H1 (cell line): ENCODE measurements around the gene AIMP1. TPM values are rescaled to one million over a fixed set of nuclear protein-coding genes. Genes with fewer than 3 reads are reported as not detected.

Source experiments
- CTCF ChIA-PET: fragments of 300-600 bp; sonication (Branson Sonifier 250); formaldehyde crosslinking; loops from one replicate; lab custom pipeline; 2021; ENCODE audit not compliant: partially characterized antibody; lab: Charles Lee
- POLR2A ChIA-PET: fragments of 300-600 bp; sonication (Branson Sonifier 250); formaldehyde crosslinking; loops from one replicate; lab custom pipeline; 2021; ENCODE audit warnings: inconsistent platforms; ENCODE audit not compliant: partially characterized antibody; lab: Charles Lee
- DNase-seq, 2 experiments: peaks; one replicate each; pipeline versions ENCODE4 v3.0.0 to v3.0.0-alpha.2; 2010 to 2022; ENCODE audit warnings: low spot score in 2 of 2, low read depth in 1 of 2, mixed read lengths in 1 of 2
- FAIRE-seq: peaks from 2 replicates; lab custom pipeline; 2011; peaks lifted over from hg19 to GRCh38; lab: Jason Lieb, UNC
- H2AFZ ChIP-seq: 2 replicates; pipeline ENCODE4 v1.8.1; 2012; ENCODE audit warnings: low read length, inconsistent platforms
- H2AK5ac ChIP-seq: 2 replicates; pipeline ENCODE4 v1.6.1; 2013; ENCODE audit warnings: low read depth, low read length
- H2BK120ac ChIP-seq: replicated peaks from 2 replicates; pipeline ENCODE3; 2013; ENCODE audit warnings: low read depth, low read length, inconsistent platforms
- H2BK12ac ChIP-seq: 2 replicates; pipeline ENCODE4 v1.6.1; 2013; ENCODE audit warnings: low read depth, low read length
- H2BK15ac ChIP-seq: 2 replicates; pipeline ENCODE4 v1.6.1; 2013; ENCODE audit warnings: low read length
- H2BK20ac ChIP-seq: 2 replicates; pipeline ENCODE4 v1.6.1; 2013; ENCODE audit warnings: low read length
- H2BK5ac ChIP-seq: 2 replicates; pipeline ENCODE4 v1.6.1; 2013; ENCODE audit warnings: low read depth, low read length
- H3K14ac ChIP-seq: 2 replicates; pipeline ENCODE4 v1.6.1; 2013; ENCODE audit warnings: inconsistent platforms; ENCODE audit not compliant: insufficient read length
- H3K18ac ChIP-seq: 2 replicates; pipeline ENCODE4 v1.6.1; 2013; ENCODE audit warnings: low read length; ENCODE audit errors: extremely low read depth
- H3K23ac ChIP-seq: 2 replicates; pipeline ENCODE4 v1.6.1; 2013; ENCODE audit warnings: inconsistent platforms; ENCODE audit not compliant: insufficient read length
- H3K23me2 ChIP-seq: 2 replicates; pipeline ENCODE4 v1.6.1; 2013; ENCODE audit warnings: low read depth, low read length
- H3K27ac ChIP-seq: 2 replicates; pipeline ENCODE4 v1.6.1; 2011; ENCODE audit warnings: low read depth, low read length, inconsistent platforms
- H3K27me3 ChIP-seq, 4 experiments: replicated peaks in 1 of 4; 1 replicate in 1 of 4; 2 replicates in 3 of 4; pipeline versions ENCODE4 v1.6.1 to v1.8.1; 2011 to 2013; ENCODE audit warnings: low read length in 3 of 4, mild to moderate bottlenecking in 3 of 4, inconsistent platforms in 2 of 4, mixed read lengths in 2 of 4, moderate library complexity in 1 of 4; ENCODE audit not compliant: control insufficient read depth in 3 of 4, insufficient read depth in 3 of 4; ENCODE audit errors: extremely low read depth in 1 of 4
- H3K36me3 ChIP-seq, 4 experiments: 2 replicates each; pipeline versions ENCODE4 v1.6.1 to v1.8.1; 2011 to 2013; ENCODE audit warnings: mild to moderate bottlenecking in 4 of 4, low read length in 3 of 4, moderate library complexity in 2 of 4, control low read depth in 1 of 4, inconsistent platforms in 1 of 4; ENCODE audit not compliant: insufficient read depth in 4 of 4, control insufficient read depth in 2 of 4
- H3K4ac ChIP-seq: replicated peaks from 2 replicates; pipeline ENCODE3; 2013; ENCODE audit warnings: low read length, low read depth, mixed read lengths, inconsistent platforms; ENCODE audit not compliant: insufficient read length
- H3K4me1 ChIP-seq, 4 experiments: replicated peaks in 1 of 4; 1 replicate in 1 of 4; 2 replicates in 3 of 4; pipeline versions ENCODE4 v1.6.1 to v1.8.1; 2011 to 2013; ENCODE audit warnings: low read length in 3 of 4, inconsistent platforms in 2 of 4, mixed read lengths in 1 of 4; ENCODE audit not compliant: insufficient read depth in 4 of 4, control insufficient read depth in 3 of 4
- H3K4me2 ChIP-seq, 2 experiments: 2 replicates each; pipeline versions ENCODE4 v1.6.1 to v1.8.1; 2011 to 2013; ENCODE audit warnings: low read depth in 2 of 2, low read length in 2 of 2, control low read depth in 1 of 2, inconsistent platforms in 1 of 2, mild to moderate bottlenecking in 1 of 2; ENCODE audit not compliant: insufficient read depth in 1 of 2
- H3K4me3 ChIP-seq, 4 experiments: fragments of 200-600, 300-600 bp in 1 of 4; sonication (generic), shearing (Covaris generic), sonication (Bioruptor Twin) in 1 of 4; 2 replicates each; pipeline versions ENCODE4 v1.5.1 to v1.8.1; 2011 to 2016; ENCODE audit warnings: low read length in 4 of 4, low read depth in 3 of 4, control low read depth in 2 of 4, inconsistent platforms in 2 of 4, mild to moderate bottlenecking in 2 of 4, mixed read lengths in 1 of 4, moderate library complexity in 1 of 4; ENCODE audit not compliant: insufficient read depth in 2 of 4; ENCODE audit errors: extremely low read depth in 1 of 4
- H3K56ac ChIP-seq: replicated peaks from 2 replicates; pipeline ENCODE3; 2013; ENCODE audit warnings: low read depth, mild to moderate bottlenecking, mixed read lengths, low read length, inconsistent platforms; ENCODE audit not compliant: insufficient read length
- H3K79me1 ChIP-seq: 2 replicates; pipeline ENCODE4 v1.6.1; 2013; ENCODE audit warnings: low read depth, low read length, control low read depth
- H3K79me2 ChIP-seq, 2 experiments: 2 replicates each; pipeline versions ENCODE4 v1.6.1 to v1.8.1; 2012 to 2013; ENCODE audit warnings: low read length in 2 of 2, mild to moderate bottlenecking in 2 of 2, inconsistent platforms in 1 of 2; ENCODE audit not compliant: insufficient read depth in 2 of 2, control insufficient read depth in 1 of 2
- H3K9ac ChIP-seq, 4 experiments: replicated peaks in 1 of 4; 1 replicate in 1 of 4; 2 replicates in 3 of 4; pipeline versions ENCODE4 v1.6.1 to v1.8.1; 2011 to 2013; ENCODE audit warnings: low read depth in 3 of 4, low read length in 3 of 4, control low read depth in 2 of 4, mild to moderate bottlenecking in 2 of 4, moderate library complexity in 2 of 4, inconsistent platforms in 1 of 4; ENCODE audit errors: extremely low read depth in 1 of 4
- H3K9me3 ChIP-seq, 2 experiments: 2 replicates each; pipeline versions ENCODE4 v1.6.1 to v1.8.1; 2012 to 2013; ENCODE audit warnings: mild to moderate bottlenecking in 2 of 2, moderate library complexity in 2 of 2, control low read depth in 1 of 2, inconsistent platforms in 1 of 2, low read depth in 1 of 2, low read length in 1 of 2, mixed read lengths in 1 of 2; ENCODE audit not compliant: insufficient read depth in 2 of 2
- H4K20me1 ChIP-seq, 2 experiments: replicated peaks in 1 of 2; 2 replicates each; pipeline versions ENCODE3 to v1.8.1; 2011 to 2013; ENCODE audit warnings: inconsistent platforms in 2 of 2, low read length in 2 of 2, mild to moderate bottlenecking in 1 of 2; ENCODE audit not compliant: insufficient read depth in 2 of 2, control insufficient read depth in 1 of 2
- H4K5ac ChIP-seq: 2 replicates; pipeline ENCODE4 v1.6.1; 2013; ENCODE audit warnings: low read length, low read depth, mixed read lengths, inconsistent platforms; ENCODE audit not compliant: insufficient read length
- H4K8ac ChIP-seq: 2 replicates; pipeline ENCODE4 v1.8.0; 2013; ENCODE audit warnings: mild to moderate bottlenecking, moderate library complexity, low read length, inconsistent platforms; ENCODE audit not compliant: insufficient read depth; ENCODE audit errors: extremely low read depth
- H4K91ac ChIP-seq: replicated peaks from 2 replicates; pipeline ENCODE3; 2013; ENCODE audit warnings: low read length, mixed read lengths, inconsistent platforms; ENCODE audit not compliant: insufficient read length
- ATF2 ChIP-seq: IDR thresholded peaks from 2 replicates; pipeline ENCODE4 v1.6.1; 2012; ENCODE audit warnings: low read length, inconsistent platforms
- CEBPB ChIP-seq: IDR thresholded peaks from 2 replicates; pipeline ENCODE4 v1.6.1; 2012; ENCODE audit warnings: low read depth, low read length
- CREB1 ChIP-seq: IDR thresholded peaks from 2 replicates; pipeline ENCODE4 v1.6.1; 2012; ENCODE audit warnings: inconsistent platforms
- JUND ChIP-seq: IDR thresholded peaks from 2 replicates; pipeline ENCODE4 v1.6.1; 2011; ENCODE audit warnings: mild to moderate bottlenecking, improper control_type of control experiment, low read length
- KDM4A ChIP-seq: IDR thresholded peaks from one replicate; pipeline ENCODE4 v1.7.1; 2012; ENCODE audit warnings: low read depth, mild to moderate bottlenecking, moderate library complexity, low read length, inconsistent platforms; ENCODE audit not compliant: severe bottlenecking
- MAFK ChIP-seq: IDR thresholded peaks from 2 replicates; pipeline ENCODE4 v1.6.1; 2012; ENCODE audit warnings: low read depth, mild to moderate bottlenecking, improper control_type of control experiment, low read length
- RXRA ChIP-seq: IDR thresholded peaks from 2 replicates; pipeline ENCODE4 v1.6.1; 2011; ENCODE audit warnings: low read depth, mild to moderate bottlenecking, low read length, moderate library complexity; ENCODE audit not compliant: insufficient read depth
- SIN3A ChIP-seq, 2 experiments: IDR thresholded peaks in 1 of 2; conservative IDR thresholded peaks in 1 of 2; 2 replicates each; pipeline ENCODE4 v1.6.1; 2011 to 2012; ENCODE audit warnings: low read length in 2 of 2, improper control_type of control experiment in 1 of 2, low read depth in 1 of 2, mild to moderate bottlenecking in 1 of 2
- SIRT6 ChIP-seq: IDR thresholded peaks from one replicate; pipeline ENCODE4 v1.7.1; 2012; ENCODE audit warnings: low read length, inconsistent platforms
- WGBS, 2 experiments: shearing (Covaris generic) in 1 of 2; methylation state at CpG; one replicate each; pipeline versions ENCODE4 v1.1.6 to v1.1.7; 2013 to 2015; ENCODE audit warnings: low lambda C conversion rate in 2 of 2, mixed read lengths in 2 of 2, inconsistent platforms in 1 of 2, low coverage in 1 of 2, missing lambda C conversion rate in 1 of 2; ENCODE audit not compliant: insufficient replicate concordance in 2 of 2, insufficient coverage in 1 of 2, insufficient read length in 1 of 2; ENCODE audit errors: extremely low coverage in 1 of 2, missing lambda C conversion rate in 1 of 2; 5-methylcytosine and 5-hydroxymethylcytosine counted together
- polyA plus RNA-seq, 7 experiments: library from polyadenylated mRNA; depleted of rRNA in 3 of 7; stranded (reverse) in 5 of 7; unstranded in 2 of 7; fragments of >200 nt in 5 of 7; fragments of 200-250 nt in 2 of 7; gene quantifications; 1 replicate in 5 of 7; 2 replicates in 1 of 7; 4 replicates in 1 of 7; pipeline versions ENCODE4 v1.2.1 to v1.2.3, GENCODE V29; 2011 to 2013; ENCODE audit warnings: missing spikeins in 2 of 7, mixed read lengths in 2 of 7
- total RNA-seq: library from RNA; stranded (reverse); fragmentation: NEBNext Ultra II Directional; extraction: Animal tissue kit (Norgen Biotek cat#: 25700); gene quantifications from 2 replicates; pipeline ENCODE4 v1.2.1, GENCODE V29; 2021

The AIMP1 gene
- total and polyA plus RNA-seq, 2 of the 8 experiments (the other 6 are each of a cell fraction or from before 2014, with no cell fraction given), result 7.9 to 54.6 TPM

- H4K5ac ChIP-seq, result no peak overlapping the region
- CTCF ChIA-PET, result interaction anchor here (0.6 to 1.4 kb wide), 4 partner anchors 55 to 275 kb away, joined by 3 read pairs; no protein-coding TSS in a partner anchor
Measured at GRCh38 chr4:106343865-106344646, 27.7 kb downstream of the AIMP1 start.

More at GRCh38 chr4:106343865-106344646, 27.7 kb downstream of the AIMP1 start:
- 94% methylated on average over 2 of the region's 2 CpGs; no CpG with 5 or more reads in 1 of the 2 experiments for WGBS, 2 experiments
- no peak for FAIRE-seq
- Histone ChIP-seq H3K27ac (no peak overlapping the region), H3K56ac (no peak overlapping the region), H3K27me3 (no peaks in the 10 kb centered on the region), H2AFZ (no peak overlapping the region), H2BK12ac (no peak overlapping the region), H2BK5ac (no peak overlapping the region), H3K4me1 (no peaks in the 10 kb centered on the region), H4K8ac (no peak overlapping the region), H3K4ac (no peak overlapping the region), H3K23ac (no peak overlapping the region), H4K91ac (no peak overlapping the region), H3K79me2 (peaks cover 0 to 5% of the 10 kb centered on the region in 2 experiments; a peak in 1 of 4 replicates), H3K4me2 (no peak overlapping the region), H3K4me3 (no peak overlapping the region), H2BK120ac (no peak overlapping the region), H4K20me1 (no peaks in the 10 kb centered on the region), H3K18ac (no peak overlapping the region), H2AK5ac (no peak overlapping the region), H2BK15ac (no peak overlapping the region), H3K9me3 (no peaks in the 10 kb centered on the region), H2BK20ac (no peak overlapping the region), H3K36me3 (peaks cover 0 to 8% (median 0%) of the 10 kb centered on the region in 4 experiments; a peak in 3 of 8 replicates), H3K14ac (no peak overlapping the region), H3K79me1 (no peaks in the 10 kb centered on the region), H3K23me2 (no peaks in the 10 kb centered on the region), H3K9ac (no peak overlapping the region)
- TF ChIP-seq JUND (no peak), SIRT6 (no peak), SIN3A (conservative IDR thresholded peaks at IDR 0.05 in 1 of 2, IDR thresholded peaks at IDR 0.05 in 1 of 2; ENCODE audit: low read depth in 1 of 2, low read length in 2 of 2) (no peak), CREB1 (no peak), RXRA (no peak), CEBPB (no peak), ATF2 (no peak), MAFK (no peak), KDM4A (no peak)
- DNase-seq, result no peak
- POLR2A ChIA-PET, result no interaction called here
